ENCODE measurements around the gene KNOP1. TPM values are rescaled to one million over a fixed set of nuclear protein-coding genes. Genes with fewer than 3 reads are reported as not detected.

Gene KNOP1
- total and polyA plus RNA-seq, 2 donors from 2014 or later: 10.2 to 17.9 TPM

GRCh38 chr16:19678804-19679203 lies 39.2 kb downstream of the KNOP1 start:
- H3K9ac ChIP-seq (ENCODE audit: low read length in 3 of 3): no peak overlapping the region
- H3K27me3 ChIP-seq (ENCODE audit: control insufficient read depth, insufficient read depth, low read length): no peaks in the 10 kb centered on the region
- FAIRE-seq (no peak), DNase-seq (no peak)
- peaks cover 5 to 15% (median 9%) of the 10 kb centered on the region in 3 donors for H3K36me3 ChIP-seq (ENCODE audit: control insufficient read depth in 2 of 3, insufficient read depth in 3 of 3, low read length in 3 of 3)
- no peak overlapping the region for H3K4me3 ChIP-seq (ENCODE audit: low read length in 3 of 3)
- H3K4me1 ChIP-seq (ENCODE audit: control insufficient read depth in 2 of 3, insufficient read depth in 2 of 3, low read depth in 1 of 3, low read length in 3 of 3): no peaks in the 10 kb centered on the region
- H3K9me3 ChIP-seq (ENCODE audit: control insufficient read depth in 2 of 3, insufficient read depth in 1 of 3, low read length in 3 of 3): no peaks in the 10 kb centered on the region
- H3K27ac ChIP-seq (ENCODE audit: low read depth in 2 of 2, low read length in 2 of 2): no peak overlapping the region
- no peak for TF ChIP-seq CTCF (IDR thresholded peaks at IDR 0.05; ENCODE audit: borderline replicate concordance, extremely low read depth, insufficient read depth)
- intact Hi-C loops (cut with DNase I): no loop called here

GRCh38 chr16:19677402-19677801 lies 40.6 kb downstream of the KNOP1 start:
- H3K27me3 ChIP-seq (ENCODE audit: control insufficient read depth, insufficient read depth, low read length): no peaks in the 10 kb centered on the region
- intact Hi-C loops (cut with DNase I): no loop called here
- H3K4me3 ChIP-seq (ENCODE audit: low read length in 3 of 3): no peak overlapping the region
- H3K36me3 ChIP-seq (ENCODE audit: control insufficient read depth in 2 of 3, insufficient read depth in 3 of 3, low read length in 3 of 3): peaks cover 0 to 10% (median 6%) of the 10 kb centered on the region in 3 donors
- H3K27ac ChIP-seq (ENCODE audit: low read depth in 2 of 2, low read length in 2 of 2): no peak overlapping the region
- TF ChIP-seq CTCF (IDR thresholded peaks at IDR 0.05; ENCODE audit: borderline replicate concordance, extremely low read depth, insufficient read depth): no peak
- DNase-seq (no peak), FAIRE-seq (no peak)
- H3K9ac ChIP-seq (ENCODE audit: low read length in 3 of 3): no peak overlapping the region
- no peaks in the 10 kb centered on the region for H3K9me3 ChIP-seq (ENCODE audit: control insufficient read depth in 2 of 3, insufficient read depth in 1 of 3, low read length in 3 of 3)
- no peaks in the 10 kb centered on the region for H3K4me1 ChIP-seq (ENCODE audit: control insufficient read depth in 2 of 3, insufficient read depth in 2 of 3, low read depth in 1 of 3, low read length in 3 of 3)

GRCh38 chr16:19674485-19674884 lies 43.5 kb downstream of the KNOP1 start:
- TF ChIP-seq CTCF (IDR thresholded peaks at IDR 0.05; ENCODE audit: borderline replicate concordance, extremely low read depth, insufficient read depth): no peak
- no peak for FAIRE-seq

GRCh38 chr16:19672378-19672777 lies 45.6 kb downstream of the KNOP1 start:
- Histone ChIP-seq H3K36me3 (ENCODE audit: control insufficient read depth in 2 of 3, insufficient read depth in 3 of 3, low read length in 3 of 3) (no peaks in the 10 kb centered on the region), H3K9ac (ENCODE audit: low read length in 3 of 3) (no peak overlapping the region), H3K27ac (ENCODE audit: low read depth in 2 of 2, low read length in 2 of 2) (no peak overlapping the region), H3K27me3 (ENCODE audit: control insufficient read depth, insufficient read depth, low read length) (no peaks in the 10 kb centered on the region), H3K4me1 (ENCODE audit: control insufficient read depth in 2 of 3, insufficient read depth in 2 of 3, low read depth in 1 of 3, low read length in 3 of 3) (peaks cover 0 to 2% (median 0%) of the 10 kb centered on the region in 3 donors), H3K9me3 (ENCODE audit: control insufficient read depth in 2 of 3, insufficient read depth in 1 of 3, low read length in 3 of 3) (no peaks in the 10 kb centered on the region), H3K4me3 (ENCODE audit: low read length in 3 of 3) (no peak overlapping the region)
- no peak for DNase-seq
- no peak for TF ChIP-seq CTCF (IDR thresholded peaks at IDR 0.05; ENCODE audit: borderline replicate concordance, extremely low read depth, insufficient read depth)
- FAIRE-seq: no peak
- intact Hi-C loops (cut with DNase I): no loop called here

More at GRCh38 chr16:19674485-19674884, 43.5 kb downstream of the KNOP1 start:
- Histone ChIP-seq H3K9me3 (ENCODE audit: control insufficient read depth in 2 of 3, insufficient read depth in 1 of 3, low read length in 3 of 3) (no peaks in the 10 kb centered on the region), H3K4me1 (ENCODE audit: control insufficient read depth in 2 of 3, insufficient read depth in 2 of 3, low read depth in 1 of 3, low read length in 3 of 3) (no peaks in the 10 kb centered on the region), H3K36me3 (ENCODE audit: control insufficient read depth in 2 of 3, insufficient read depth in 3 of 3, low read length in 3 of 3) (peaks cover 0 to 5% (median 0%) of the 10 kb centered on the region in 3 donors), H3K4me3 (ENCODE audit: low read length in 3 of 3) (no peak overlapping the region), H3K27me3 (ENCODE audit: control insufficient read depth, insufficient read depth, low read length) (no peaks in the 10 kb centered on the region), H3K27ac (ENCODE audit: low read depth in 2 of 2, low read length in 2 of 2) (no peak overlapping the region), H3K9ac (ENCODE audit: low read length in 3 of 3) (no peak overlapping the region)
- DNase-seq: no peak
- intact Hi-C loops (cut with DNase I): no loop called here
